HG02840 (cell line): ENCODE data around the gene STYK1.
"Not testable (repeated sequence)": the region's sequence is repeated elsewhere in the genome, so short reads cannot be mapped to it uniquely, and the experiment has no call there.

Experiments used
- ATAC-seq: cut with Tn5 transposase; IDR thresholded peaks from one replicate; pipeline ENCODE4 v1.9.1; 2021; ENCODE audit warnings: mild to moderate bottlenecking, moderate library complexity, moderate number of reproducible peaks; ENCODE audit not compliant: unreplicated experiment, low FRiP score

STYK1 gene

GRCh38 chr12:10690906-10691305 is 17.1 kb upstream of the STYK1 start:
- no peak for ATAC-seq

GRCh38 chr12:10689146-10689545 is 15.3 kb upstream of the STYK1 start:
- no peak for ATAC-seq

- ATAC-seq = no peak
These were observed 14.2 kb upstream of the STYK1 start for GRCh38 chr12:10688042-10688441.

- ATAC-seq = no peak
These were observed 1.5 kb downstream of the STYK1 start for GRCh38 chr12:10672231-10672868.

- ATAC-seq = no peak
These were observed 4.3 kb downstream of the STYK1 start for GRCh38 chr12:10669533-10669932.

- ATAC-seq = no peak
These were observed 5.3 kb downstream of the STYK1 start for GRCh38 chr12:10668526-10668925.

- ATAC-seq = no peak
These were observed 6.3 kb downstream of the STYK1 start for GRCh38 chr12:10667581-10667980.

- no peak for ATAC-seq
These were observed 9.4 kb downstream of the STYK1 start for GRCh38 chr12:10664499-10664898.

GRCh38 chr12:10663869-10664268 is 10.0 kb downstream of the STYK1 start:
- ATAC-seq = no peak

- ATAC-seq = no peak
These were observed 12.5 kb downstream of the STYK1 start for GRCh38 chr12:10661338-10661737.

- ATAC-seq = no peak
These were observed 19.8 kb downstream of the STYK1 start for GRCh38 chr12:10654003-10654402.

GRCh38 chr12:10652192-10652591 is 21.7 kb downstream of the STYK1 start:
- no peak for ATAC-seq

- not testable (repeated sequence) for ATAC-seq
These were observed 27.3 kb downstream of the STYK1 start for GRCh38 chr12:10646576-10646975.

GRCh38 chr12:10645910-10646309 is 27.9 kb downstream of the STYK1 start:
- ATAC-seq = no peak

GRCh38 chr12:10641735-10642500 is 31.9 kb downstream of the STYK1 start:
- no peak for ATAC-seq

GRCh38 chr12:10638728-10639127 is 35.1 kb downstream of the STYK1 start:
- ATAC-seq = no peak

- no peak for ATAC-seq
These were observed 37.2 kb downstream of the STYK1 start for GRCh38 chr12:10636611-10637010.

GRCh38 chr12:10636124-10636523 is 37.7 kb downstream of the STYK1 start:
- no peak for ATAC-seq

- no peak for ATAC-seq
These were observed 38.5 kb downstream of the STYK1 start for GRCh38 chr12:10635306-10635705.

GRCh38 chr12:10634427-10634826 is 39.4 kb downstream of the STYK1 start:
- no peak for ATAC-seq

GRCh38 chr12:10633541-10633940 is 40.3 kb downstream of the STYK1 start:
- no peak for ATAC-seq

GRCh38 chr12:10632226-10632625 is 41.6 kb downstream of the STYK1 start:
- ATAC-seq = no peak
